Measurements from ENCODE around the gene FARP1.

DNA sequence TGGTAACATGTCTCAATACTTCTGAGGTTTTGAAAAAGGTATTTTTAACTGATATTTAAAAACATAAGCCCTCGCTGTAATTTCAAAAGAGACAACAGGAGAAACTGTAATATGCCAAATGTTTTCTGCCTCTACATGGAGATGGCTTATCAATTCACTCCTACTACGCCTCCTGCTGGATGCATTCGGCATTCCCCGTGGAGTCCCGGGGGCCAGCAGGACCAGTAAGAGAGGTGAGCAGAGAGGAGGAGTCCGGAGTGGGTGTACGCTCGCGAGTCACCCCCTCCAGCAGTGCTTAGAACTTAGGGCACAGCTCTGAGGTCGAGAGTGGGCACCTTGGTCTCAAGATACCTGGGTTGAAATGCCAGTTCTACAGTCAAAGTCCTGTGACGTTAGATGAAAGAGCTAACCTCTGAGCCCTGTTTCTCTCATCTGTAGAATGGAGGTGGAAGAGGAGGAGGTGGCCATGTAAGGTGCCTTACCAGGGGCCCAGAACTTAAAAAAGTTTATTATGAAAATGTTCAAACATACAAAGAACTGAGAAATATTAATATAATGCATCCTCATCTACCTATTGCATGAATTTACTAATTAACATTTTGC lies 323.8 kb downstream of the FARP1 start:
- no peak for TF ChIP-seq NFE2L2 (conservative IDR thresholded peaks at IDR 0.05; ENCODE audit: low read length)
- no peak for TF ChIP-seq ZNF302 (CRISPR knock-in tag; IDR thresholded peaks at IDR 0.05)
- no peak for TF ChIP-seq ZSCAN20 (CRISPR knock-in tag; IDR thresholded peaks at IDR 0.05)
- no peak for TF ChIP-seq CHD4 (IDR thresholded peaks at IDR 0.05; ENCODE audit: borderline replicate concordance)
- TF ChIP-seq MAZ (IDR thresholded peaks at IDR 0.05; ENCODE audit: borderline replicate concordance, low read depth, low read length) = no peak
- TF ChIP-seq RAD21 (conservative IDR thresholded peaks at IDR 0.05 in 1 of 2, IDR thresholded peaks at IDR 0.05 in 1 of 2) = peak in 1 of 2 experiments; percentile 33; a peak in 2 of 5 replicates

Data from A549 (cell line).